Lower lobe of right lung (tissue), 2 donors: ENCODE results near the gene TNFRSF1A. TPM values are rescaled to one million over a fixed set of nuclear protein-coding genes. Genes with fewer than 3 reads are reported as not detected.

Experiments
- ATAC-seq, 2 donors: fragments of 200-7000 bp; cut with Tn5 transposase; one replicate each; pipeline ENCODE4 v1.9.1; 2020 to 2022; ENCODE audit warnings: mild to moderate bottlenecking in 2 of 2, moderate library complexity in 2 of 2
- DNase-seq: peaks from one replicate; pipeline ENCODE4 v3.0.0-alpha.2; 2020
- H3K27ac ChIP-seq: fragments of 200-600 bp; one replicate; pipeline ENCODE4 v1.8.0; 2022
- H3K27me3 ChIP-seq: fragments of 200-600 bp; one replicate; pipeline ENCODE4 v1.8.0; 2022; ENCODE audit warnings: low read depth
- H3K36me3 ChIP-seq: fragments of 200-600 bp; one replicate; pipeline ENCODE4 v1.8.0; 2022; ENCODE audit warnings: mild to moderate bottlenecking
- H3K4me1 ChIP-seq: fragments of 200-600 bp; one replicate; pipeline ENCODE4 v1.8.0; 2022
- H3K4me3 ChIP-seq: fragments of 200-600 bp; one replicate; pipeline ENCODE4 v1.8.0; 2022; ENCODE audit warnings: mild to moderate bottlenecking
- H3K9me3 ChIP-seq: fragments of 200-600 bp; one replicate; pipeline ENCODE4 v1.8.0; 2022
- CTCF ChIP-seq: fragments of 200-600 bp; IDR thresholded peaks from one replicate; pipeline ENCODE4 v1.8.0; 2022; ENCODE audit warnings: antibody characterized with exemption, mild to moderate bottlenecking
- intact Hi-C: fragments of 100-400 bp; cut with DNase I; formaldehyde crosslinking; loops from one replicate; pipeline ENCODE4 v1.11.0; 2022
- total RNA-seq: library from RNA; stranded (reverse); fragmentation: NEBNext Ultra II Directional; extraction: Animal tissue kit (Norgen Biotek cat#: 25700); gene quantifications from one replicate; pipeline ENCODE4 v1.2.1, GENCODE V29; 2021
- donor health status: DM: no; HTN: yes; CAD: no; lungs with severe emphysema.

TNFRSF1A gene
- total RNA-seq, 1 donor from 2014 or later = 165 TPM

- Histone ChIP-seq H3K9me3 (no peaks in the 10 kb centered on the region), H3K27ac (no peak overlapping the region), H3K4me1 (peaks cover 12% of the 10 kb centered on the region), H3K36me3 (no peaks in the 10 kb centered on the region), H3K4me3 (no peak overlapping the region), H3K27me3 (no peaks in the 10 kb centered on the region)
- peak; percentile 93 for TF ChIP-seq CTCF
- intact Hi-C loops = loop anchor here (10.0 kb wide), 1 partner anchor 220 kb away; no protein-coding TSS in a partner anchor
- peak; percentile 79 to 90 for ATAC-seq
- DNase-seq = peak; percentile 62
Measured at GRCh38 chr12:6285063-6285477, 56.8 kb downstream of the TNFRSF1A start.

- Histone ChIP-seq H3K4me3 (no peak overlapping the region), H3K36me3 (no peaks in the 10 kb centered on the region), H3K9me3 (no peaks in the 10 kb centered on the region), H3K27ac (no peak overlapping the region), H3K27me3 (no peaks in the 10 kb centered on the region), H3K4me1 (peaks cover 20% of the 10 kb centered on the region)
- ATAC-seq = no peak
- DNase-seq = peak; percentile 44
- TF ChIP-seq CTCF = no peak
- intact Hi-C loops = loop anchor here (10.0 kb wide), 1 partner anchor 219 kb away; no protein-coding TSS in a partner anchor
Measured at GRCh38 chr12:6284273-6284672, 57.6 kb downstream of the TNFRSF1A start.

GRCh38 chr12:6282453-6282840, 59.4 kb downstream of the TNFRSF1A start:
- intact Hi-C loops = loop anchor here (10.0 kb wide), 1 partner anchor 218 kb away; no protein-coding TSS in a partner anchor

GRCh38 chr12:6281081-6281809, 60.6 kb downstream of the TNFRSF1A start:
- Histone ChIP-seq H3K4me3 (no peak overlapping the region), H3K27me3 (no peaks in the 10 kb centered on the region), H3K27ac (no peak overlapping the region), H3K9me3 (no peaks in the 10 kb centered on the region), H3K4me1 (peaks cover 41% of the 10 kb centered on the region), H3K36me3 (no peaks in the 10 kb centered on the region)
- no peak for TF ChIP-seq CTCF
- intact Hi-C loops = loop anchor here (10.0 kb wide), 1 partner anchor 216 kb away; no protein-coding TSS in a partner anchor
- DNase-seq (no peak), ATAC-seq (no peak)

More at GRCh38 chr12:6282453-6282840, 59.4 kb downstream of the TNFRSF1A start:
- DNase-seq (no peak), ATAC-seq (no peak)
- Histone ChIP-seq H3K4me1 (peaks cover 35% of the 10 kb centered on the region), H3K27me3 (no peaks in the 10 kb centered on the region), H3K27ac (no peak overlapping the region), H3K4me3 (no peak overlapping the region), H3K9me3 (no peaks in the 10 kb centered on the region), H3K36me3 (no peaks in the 10 kb centered on the region)
- no peak for TF ChIP-seq CTCF

GRCh38 chr12:6280672-6281071, 61.2 kb downstream of the TNFRSF1A start:
- DNase-seq (peak; percentile 42), ATAC-seq (no peak)
- Histone ChIP-seq H3K27me3 (no peaks in the 10 kb centered on the region), H3K36me3 (no peaks in the 10 kb centered on the region), H3K4me3 (no peak overlapping the region), H3K27ac (peak overlapping the region; percentile 63), H3K4me1 (peaks cover 41% of the 10 kb centered on the region), H3K9me3 (no peaks in the 10 kb centered on the region)
- intact Hi-C loops = loop anchor here (10.0 kb wide), 1 partner anchor 216 kb away; no protein-coding TSS in a partner anchor
- no peak for TF ChIP-seq CTCF
